ENCODE measurements around the gene POLG.

- TF ChIP-seq, protein P1, sequence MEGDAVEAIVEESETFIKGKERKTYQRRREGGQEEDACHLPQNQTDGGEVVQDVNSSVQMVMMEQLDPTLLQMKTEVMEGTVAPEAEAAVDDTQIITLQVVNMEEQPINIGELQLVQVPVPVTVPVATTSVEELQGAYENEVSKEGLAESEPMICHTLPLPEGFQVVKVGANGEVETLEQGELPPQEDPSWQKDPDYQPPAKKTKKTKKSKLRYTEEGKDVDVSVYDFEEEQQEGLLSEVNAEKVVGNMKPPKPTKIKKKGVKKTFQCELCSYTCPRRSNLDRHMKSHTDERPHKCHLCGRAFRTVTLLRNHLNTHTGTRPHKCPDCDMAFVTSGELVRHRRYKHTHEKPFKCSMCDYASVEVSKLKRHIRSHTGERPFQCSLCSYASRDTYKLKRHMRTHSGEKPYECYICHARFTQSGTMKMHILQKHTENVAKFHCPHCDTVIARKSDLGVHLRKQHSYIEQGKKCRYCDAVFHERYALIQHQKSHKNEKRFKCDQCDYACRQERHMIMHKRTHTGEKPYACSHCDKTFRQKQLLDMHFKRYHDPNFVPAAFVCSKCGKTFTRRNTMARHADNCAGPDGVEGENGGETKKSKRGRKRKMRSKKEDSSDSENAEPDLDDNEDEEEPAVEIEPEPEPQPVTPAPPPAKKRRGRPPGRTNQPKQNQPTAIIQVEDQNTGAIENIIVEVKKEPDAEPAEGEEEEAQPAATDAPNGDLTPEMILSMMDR (conservative IDR thresholded peaks at IDR 0.05), result peak; percentile 100
- no peak for TF ChIP-seq ZFX (IDR thresholded peaks at IDR 0.05)
Observed at GRCh38 chr15:89358755-89359439, 24.3 kb upstream of the POLG start.

Data from C4-2B (cell line).